ENCODE results near the gene KIAA1586.
"Not testable (repeated sequence)": the region's sequence is repeated elsewhere in the genome, so short reads cannot be mapped to it uniquely, and the experiment has no call there.

Gene KIAA1586

GRCh38 chr6:57047257-57047585 is 728 bp downstream of the KIAA1586 start:
- not testable (repeated sequence) for DNase-seq (ENCODE audit: low read depth, low spot score)

- not testable (repeated sequence) for DNase-seq (ENCODE audit: low read depth, low spot score)
These were observed 1.4 kb downstream of the KIAA1586 start for GRCh38 chr6:57047859-57048258.

GRCh38 chr6:57048577-57048976 is 2.1 kb downstream of the KIAA1586 start:
- DNase-seq (ENCODE audit: low read depth, low spot score), result no peak

GRCh38 chr6:57063847-57064246 is 17.4 kb downstream of the KIAA1586 start:
- DNase-seq (ENCODE audit: low read depth, low spot score), result no peak

- no peak for DNase-seq (ENCODE audit: low read depth, low spot score)
These were observed 18.3 kb downstream of the KIAA1586 start for GRCh38 chr6:57064809-57065208.

- no peak for DNase-seq (ENCODE audit: low read depth, low spot score)
These were observed 21.6 kb downstream of the KIAA1586 start for GRCh38 chr6:57068061-57068460.

- no peak for DNase-seq (ENCODE audit: low read depth, low spot score)
These were observed 22.7 kb downstream of the KIAA1586 start for GRCh38 chr6:57069228-57069627.

GRCh38 chr6:57069920-57070331 is 23.4 kb downstream of the KIAA1586 start:
- DNase-seq (ENCODE audit: low read depth, low spot score), result no peak

- DNase-seq (ENCODE audit: low read depth, low spot score), result no peak
These were observed 25.6 kb downstream of the KIAA1586 start for GRCh38 chr6:57072108-57072507.

- no peak for DNase-seq (ENCODE audit: low read depth, low spot score)
These were observed 27.9 kb downstream of the KIAA1586 start for GRCh38 chr6:57074383-57074782.

GRCh38 chr6:57075092-57075491 is 28.6 kb downstream of the KIAA1586 start:
- no peak for DNase-seq (ENCODE audit: low read depth, low spot score)

GRCh38 chr6:57078531-57079207 is 32.2 kb downstream of the KIAA1586 start:
- no peak for DNase-seq (ENCODE audit: low read depth, low spot score)

GRCh38 chr6:57085471-57085870 is 39.0 kb downstream of the KIAA1586 start:
- no peak for DNase-seq (ENCODE audit: low read depth, low spot score)

GRCh38 chr6:57086843-57087242 is 40.4 kb downstream of the KIAA1586 start:
- DNase-seq (ENCODE audit: low read depth, low spot score), result no peak

- DNase-seq (ENCODE audit: low read depth, low spot score), result no peak
These were observed 41.4 kb downstream of the KIAA1586 start for GRCh38 chr6:57087916-57088315.

- DNase-seq (ENCODE audit: low read depth, low spot score), result no peak
These were observed 42.8 kb downstream of the KIAA1586 start for GRCh38 chr6:57089265-57089664.

GRCh38 chr6:57089687-57090457 is 43.4 kb downstream of the KIAA1586 start, which contains the start of gene ZNF451:
ZNF451 (plus strand) TSS chr6:57090188; CDS start chr6:57090254, 66 bp downstream.
- DNase-seq (ENCODE audit: low read depth, low spot score), result peak; percentile 92

- not testable (repeated sequence) for DNase-seq (ENCODE audit: low read depth, low spot score)
These were observed 44.1 kb downstream of the KIAA1586 start for GRCh38 chr6:57090458-57091067.

GRCh38 chr6:57091375-57091774 is 44.9 kb downstream of the KIAA1586 start:
- DNase-seq (ENCODE audit: low read depth, low spot score), result not testable (repeated sequence)

- DNase-seq (ENCODE audit: low read depth, low spot score), result no peak
These were observed 48.2 kb downstream of the KIAA1586 start for GRCh38 chr6:57094689-57095088.

- DNase-seq (ENCODE audit: low read depth, low spot score), result no peak
These were observed 51.1 kb downstream of the KIAA1586 start for GRCh38 chr6:57097596-57097995.

- no peak for DNase-seq (ENCODE audit: low read depth, low spot score)
These were observed 56.5 kb downstream of the KIAA1586 start for GRCh38 chr6:57102976-57103375.

GRCh38 chr6:57104336-57104735 is 57.8 kb downstream of the KIAA1586 start:
- no peak for DNase-seq (ENCODE audit: low read depth, low spot score)
